Neural crest cell (in vitro differentiated cells): Measurements from ENCODE around the gene ABCB6. TPM values are rescaled to one million over a fixed set of nuclear protein-coding genes. Genes with fewer than 3 reads are reported as not detected.

Source experiments
- DNase-seq: peaks from one replicate; pipeline ENCODE4 v3.0.0; 2021; ENCODE audit warnings: low read depth, mixed read lengths, low spot score
- H3K27ac Mint-ChIP-seq: one replicate; pipeline ENCODE4 v1.8.0; 2021; ENCODE audit warnings: mild to moderate bottlenecking, mixed read lengths; ENCODE audit not compliant: unreplicated experiment
- H3K27me3 Mint-ChIP-seq: 2 replicates; pipeline ENCODE4 v1.8.0; 2021; ENCODE audit warnings: low read depth, mild to moderate bottlenecking, mixed read lengths
- H3K36me3 Mint-ChIP-seq: 2 replicates; pipeline ENCODE4 v1.8.0; 2021; ENCODE audit warnings: low read depth, mild to moderate bottlenecking, mixed read lengths
- H3K4me1 Mint-ChIP-seq: 2 replicates; pipeline ENCODE4 v1.8.0; 2021; ENCODE audit warnings: mixed read lengths
- H3K4me3 Mint-ChIP-seq: one replicate; pipeline ENCODE4 v1.8.0; 2021; ENCODE audit warnings: mild to moderate bottlenecking, mixed read lengths
- H3K9me3 Mint-ChIP-seq: 2 replicates; pipeline ENCODE4 v1.8.0; 2021; ENCODE audit warnings: mixed read lengths
- CTCF ChIP-seq: fragments of 200-600 bp; sonication (generic); conservative IDR thresholded peaks from 2 replicates; pipeline ENCODE4 v1.5.0; 2021; ENCODE audit warnings: antibody characterized with exemption, mild to moderate bottlenecking
- total RNA-seq: library from RNA; stranded (reverse); gene quantifications from 2 replicates; pipeline ENCODE4 v1.2.1, GENCODE V29; 2021

Gene ABCB6
- total RNA-seq, 1 donor from 2014 or later = 39.1 TPM

GRCh38 chr2:219186754-219187456 lies 31.9 kb downstream of the ABCB6 start:
- H3K27me3 Mint-ChIP-seq = no peaks in the 10 kb centered on the region
- no peak for DNase-seq
- no peak overlapping the region for H3K4me3 Mint-ChIP-seq
- H3K36me3 Mint-ChIP-seq = peaks cover 6% of the 10 kb centered on the region
- H3K27ac Mint-ChIP-seq = no peak overlapping the region
- H3K9me3 Mint-ChIP-seq = no peaks in the 10 kb centered on the region
- no peaks in the 10 kb centered on the region for H3K4me1 Mint-ChIP-seq
- no peak for TF ChIP-seq CTCF

GRCh38 chr2:219184121-219184520 lies 34.6 kb downstream of the ABCB6 start:
- DNase-seq = no peak
- no peak overlapping the region for H3K4me3 Mint-ChIP-seq

GRCh38 chr2:219183151-219183772 lies 35.5 kb downstream of the ABCB6 start:
- Mint-ChIP-seq H3K36me3 (peaks cover 6% of the 10 kb centered on the region), H3K9me3 (no peaks in the 10 kb centered on the region), H3K27ac (no peak overlapping the region), H3K27me3 (no peaks in the 10 kb centered on the region), H3K4me3 (peak overlapping the region; percentile 57), H3K4me1 (peaks cover 10% of the 10 kb centered on the region)
- DNase-seq = no peak
- TF ChIP-seq CTCF = no peak

More at GRCh38 chr2:219184121-219184520, 34.6 kb downstream of the ABCB6 start:
- no peak for TF ChIP-seq CTCF
- Mint-ChIP-seq H3K36me3 (peaks cover 6% of the 10 kb centered on the region), H3K27me3 (no peaks in the 10 kb centered on the region), H3K9me3 (no peaks in the 10 kb centered on the region), H3K4me1 (peaks cover 4% of the 10 kb centered on the region), H3K27ac (no peak overlapping the region)

- H3K27me3 Mint-ChIP-seq = no peaks in the 10 kb centered on the region
- DNase-seq = no peak
- no peak for TF ChIP-seq CTCF
- peak overlapping the region; percentile 57 for H3K4me3 Mint-ChIP-seq
- H3K27ac Mint-ChIP-seq = no peak overlapping the region
- H3K36me3 Mint-ChIP-seq = peaks cover 6% of the 10 kb centered on the region
- H3K9me3 Mint-ChIP-seq = no peaks in the 10 kb centered on the region
- H3K4me1 Mint-ChIP-seq = peaks cover 13% of the 10 kb centered on the region
Measured at GRCh38 chr2:219182331-219183150, 36.2 kb downstream of the ABCB6 start.

- Mint-ChIP-seq H3K27me3 (no peaks in the 10 kb centered on the region), H3K9me3 (no peaks in the 10 kb centered on the region), H3K27ac (no peak overlapping the region), H3K4me3 (peak overlapping the region; percentile 89), H3K4me1 (peaks cover 19% of the 10 kb centered on the region), H3K36me3 (peaks cover 6% of the 10 kb centered on the region)
- no peak for DNase-seq
- TF ChIP-seq CTCF = no peak
Measured at GRCh38 chr2:219181531-219181930, 37.2 kb downstream of the ABCB6 start.
